SK-N-MC (cell line): ENCODE results near the gene GPR39.

Experiments used
- EZH2 ChIP-seq: fragments of 200-600 bp; sonication (generic); IDR thresholded peaks from one replicate; pipeline ENCODE4 v1.6.1; 2017; ENCODE audit warnings: antibody characterized with exemption
- FOXP2 ChIP-seq: optimal IDR thresholded peaks from 2 replicates; pipeline ENCODE3; 2011; ENCODE audit warnings: mild to moderate bottlenecking, moderate library complexity; ENCODE audit not compliant: insufficient read depth; ENCODE audit errors: extremely low read length, control extremely low read depth
- POLR2AphosphoS5 ChIP-seq: IDR thresholded peaks from 2 replicates; pipeline ENCODE4 v1.6.1; 2012; ENCODE audit warnings: mild to moderate bottlenecking, low read depth, low read length, borderline replicate concordance

GRCh38 chr2:132392879-132393278 lies 23.7 kb upstream of the GPR39 start:
- TF ChIP-seq POLR2AphosphoS5 = no peak
- no peak for TF ChIP-seq EZH2
- no peak for TF ChIP-seq FOXP2
